SJSA1 (cell line): Measurements from ENCODE around the gene SECTM1. TPM values are rescaled to one million over a fixed set of nuclear protein-coding genes. Genes with fewer than 3 reads are reported as not detected.

Experiments
- DNase-seq, 2 experiments: peaks; one replicate each; pipeline ENCODE4 v3.0.0-alpha.2; 2015 to 2020; ENCODE audit warnings: low spot score in 2 of 2, low read depth in 1 of 2
- H3K27ac ChIP-seq: fragments of 250-450 bp; sonication (Bioruptor Pico); 2 replicates; pipeline ENCODE4 v1.5.1; 2020; ENCODE audit warnings: mild to moderate bottlenecking, moderate library complexity
- H3K27me3 ChIP-seq: fragments of 250-450 bp; sonication (Bioruptor Pico); replicated peaks from 2 replicates; pipeline ENCODE4 v1.5.1; 2020; ENCODE audit warnings: mild to moderate bottlenecking, moderate library complexity
- H3K36me3 ChIP-seq: fragments of 250-450 bp; sonication (Bioruptor Pico); 2 replicates; pipeline ENCODE4 v1.5.1; 2020; ENCODE audit warnings: mild to moderate bottlenecking
- H3K4me1 ChIP-seq: fragments of 250-450 bp; sonication (Bioruptor Pico); replicated peaks from 2 replicates; pipeline ENCODE4 v1.6.1; 2021; ENCODE audit warnings: mild to moderate bottlenecking
- H3K4me3 ChIP-seq: fragments of 250-450 bp; sonication (Bioruptor Pico); 2 replicates; pipeline ENCODE4 v1.5.1; 2020; ENCODE audit warnings: mild to moderate bottlenecking
- H3K9me3 ChIP-seq: fragments of 250-450 bp; sonication (Bioruptor Pico); replicated peaks from 2 replicates; pipeline ENCODE4 v1.5.1; 2020; ENCODE audit warnings: mild to moderate bottlenecking
- total RNA-seq: library from RNA; depleted of rRNA; stranded (reverse); fragments of >200 nt; shearing (Covaris generic); gene quantifications from 2 replicates; pipeline ENCODE4 v1.2.3, GENCODE V29; 2014

The SECTM1 gene
- total RNA-seq, 1 experiment from 2014 or later, result 6.3 TPM

DNA sequence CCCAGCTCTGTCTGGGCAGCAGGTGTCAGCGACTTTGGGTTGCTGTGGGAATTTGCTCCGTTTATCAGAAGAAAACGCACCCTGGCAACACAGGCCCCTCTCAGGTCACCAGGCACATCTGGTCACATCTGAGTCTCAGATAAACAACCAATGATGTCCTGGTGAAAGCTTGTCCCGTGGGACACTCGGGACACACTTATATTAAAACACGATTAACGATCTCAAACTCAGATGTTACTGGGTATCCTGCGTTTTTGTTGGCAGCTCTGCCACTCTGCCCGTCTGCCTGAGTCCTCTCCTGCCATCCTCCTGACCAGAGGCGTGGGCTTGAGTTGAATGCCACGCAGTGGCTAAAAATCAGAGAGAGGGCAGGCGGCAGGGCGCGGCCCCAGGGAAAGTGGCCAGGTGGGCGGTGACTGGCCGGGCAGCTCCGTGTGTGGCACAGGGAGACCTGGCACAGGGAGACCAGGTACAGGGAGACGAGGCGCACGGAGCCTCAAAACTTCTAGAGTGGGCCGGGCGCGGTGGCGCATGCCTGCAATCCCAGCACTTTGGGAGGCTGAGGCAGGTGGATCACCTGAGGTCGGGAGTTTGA is 2.1 kb downstream of the SECTM1 start:
- Histone ChIP-seq H3K9me3 (no peaks in the 10 kb centered on the region), H3K4me3 (no peak overlapping the region), H3K36me3 (no peaks in the 10 kb centered on the region), H3K4me1 (peaks cover 53% of the 10 kb centered on the region), H3K27ac (no peak overlapping the region), H3K27me3 (peaks cover 4% of the 10 kb centered on the region)
- no peak for DNase-seq

DNA sequence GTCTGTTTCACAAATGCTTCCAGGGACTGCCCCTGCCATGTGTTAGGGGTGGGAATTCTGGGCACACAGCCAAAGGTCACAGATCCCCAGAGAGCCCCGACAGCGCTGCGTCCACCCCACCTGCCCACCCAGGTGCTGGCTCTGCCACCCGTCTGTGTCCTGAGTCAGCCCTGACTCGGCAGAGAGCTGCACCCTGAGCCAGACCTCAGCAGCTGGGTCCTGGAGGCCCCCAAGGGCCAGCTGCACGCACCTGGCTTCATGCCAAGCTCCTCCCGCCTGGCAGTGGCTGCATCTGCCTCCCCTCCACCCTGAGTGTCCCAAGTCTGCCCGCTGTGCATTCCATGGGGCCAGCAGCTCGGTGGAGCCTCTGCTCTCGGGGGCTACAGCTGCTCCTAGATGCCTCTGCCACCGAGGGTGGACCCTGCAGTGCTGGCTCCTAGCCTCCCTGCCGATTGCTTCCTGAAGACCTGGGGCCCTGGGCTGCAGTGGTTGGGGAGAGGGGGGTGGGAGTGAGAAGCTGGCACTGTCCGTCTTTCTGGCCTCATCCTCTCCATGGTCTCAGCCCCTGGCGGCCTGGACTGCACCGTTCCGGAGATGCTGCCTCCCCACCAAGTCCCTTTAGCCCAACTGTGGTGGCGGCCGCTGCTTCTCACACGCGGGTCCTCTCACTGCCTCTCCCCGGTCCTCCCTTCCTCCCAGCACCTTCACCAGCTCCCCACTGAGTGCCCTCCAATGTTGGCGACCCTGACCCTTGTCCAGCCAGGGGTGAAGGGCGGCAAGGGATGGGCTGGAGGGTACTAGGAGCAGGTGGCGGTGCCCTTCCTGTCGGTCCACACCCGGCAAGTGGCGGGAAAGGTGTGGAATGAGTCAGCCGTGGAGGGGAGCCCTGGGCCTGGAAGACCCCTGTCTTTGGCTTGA is 3.0 kb downstream of the SECTM1 start:
- H3K4me1 ChIP-seq, result peaks cover 44% of the 10 kb centered on the region
- no peaks in the 10 kb centered on the region for H3K36me3 ChIP-seq
- DNase-seq, result peak; percentile 69 to 81
- no peaks in the 10 kb centered on the region for H3K9me3 ChIP-seq
- peaks cover 4% of the 10 kb centered on the region for H3K27me3 ChIP-seq
- no peak overlapping the region for H3K27ac ChIP-seq
- H3K4me3 ChIP-seq, result no peak overlapping the region

DNA sequence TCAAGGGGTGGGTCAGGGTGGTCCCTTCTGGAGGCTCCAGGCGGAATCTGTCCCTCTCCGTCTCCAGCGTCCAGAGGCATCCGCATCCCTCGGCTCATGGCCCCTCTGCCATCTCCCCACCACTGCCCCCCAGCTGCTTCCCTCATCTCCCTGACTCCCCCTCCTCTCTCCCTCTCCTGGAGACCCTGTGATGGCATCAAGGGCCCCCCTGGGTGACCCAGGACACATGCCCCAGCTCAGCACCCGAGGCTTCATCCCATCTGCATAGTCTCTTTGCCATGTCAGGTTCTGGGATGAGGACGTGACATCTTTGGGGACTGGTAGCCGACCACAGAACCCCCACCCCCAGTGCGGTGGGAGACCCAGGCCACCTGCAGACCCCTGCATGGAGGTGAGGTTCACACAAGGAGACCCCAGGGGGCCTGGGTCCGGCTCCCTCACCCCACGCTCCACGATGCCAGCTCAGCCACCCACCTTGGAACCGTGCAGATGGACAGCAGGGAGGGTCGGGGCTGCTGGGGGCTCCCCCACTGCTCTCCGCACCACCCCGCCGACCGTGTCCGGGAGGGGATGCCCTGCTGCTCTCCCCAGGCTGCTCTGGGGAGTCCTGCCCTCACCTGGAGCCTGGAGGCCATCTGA is 3.8 kb downstream of the SECTM1 start:
- no peak overlapping the region for H3K4me3 ChIP-seq
- H3K27ac ChIP-seq, result no peak overlapping the region
- peaks cover 36% of the 10 kb centered on the region for H3K4me1 ChIP-seq

GRCh38 chr17:82328994-82329507 is 4.5 kb downstream of the SECTM1 start:
- Histone ChIP-seq H3K27me3 (peaks cover 4% of the 10 kb centered on the region), H3K9me3 (no peaks in the 10 kb centered on the region), H3K4me3 (no peak overlapping the region), H3K27ac (no peak overlapping the region), H3K36me3 (no peaks in the 10 kb centered on the region), H3K4me1 (peaks cover 29% of the 10 kb centered on the region)
- DNase-seq, result no peak

More for the DNA sequence above, 3.8 kb downstream of the SECTM1 start:
- no peaks in the 10 kb centered on the region for H3K36me3 ChIP-seq
- peaks cover 4% of the 10 kb centered on the region for H3K27me3 ChIP-seq
- no peaks in the 10 kb centered on the region for H3K9me3 ChIP-seq
- no peak for DNase-seq

DNA sequence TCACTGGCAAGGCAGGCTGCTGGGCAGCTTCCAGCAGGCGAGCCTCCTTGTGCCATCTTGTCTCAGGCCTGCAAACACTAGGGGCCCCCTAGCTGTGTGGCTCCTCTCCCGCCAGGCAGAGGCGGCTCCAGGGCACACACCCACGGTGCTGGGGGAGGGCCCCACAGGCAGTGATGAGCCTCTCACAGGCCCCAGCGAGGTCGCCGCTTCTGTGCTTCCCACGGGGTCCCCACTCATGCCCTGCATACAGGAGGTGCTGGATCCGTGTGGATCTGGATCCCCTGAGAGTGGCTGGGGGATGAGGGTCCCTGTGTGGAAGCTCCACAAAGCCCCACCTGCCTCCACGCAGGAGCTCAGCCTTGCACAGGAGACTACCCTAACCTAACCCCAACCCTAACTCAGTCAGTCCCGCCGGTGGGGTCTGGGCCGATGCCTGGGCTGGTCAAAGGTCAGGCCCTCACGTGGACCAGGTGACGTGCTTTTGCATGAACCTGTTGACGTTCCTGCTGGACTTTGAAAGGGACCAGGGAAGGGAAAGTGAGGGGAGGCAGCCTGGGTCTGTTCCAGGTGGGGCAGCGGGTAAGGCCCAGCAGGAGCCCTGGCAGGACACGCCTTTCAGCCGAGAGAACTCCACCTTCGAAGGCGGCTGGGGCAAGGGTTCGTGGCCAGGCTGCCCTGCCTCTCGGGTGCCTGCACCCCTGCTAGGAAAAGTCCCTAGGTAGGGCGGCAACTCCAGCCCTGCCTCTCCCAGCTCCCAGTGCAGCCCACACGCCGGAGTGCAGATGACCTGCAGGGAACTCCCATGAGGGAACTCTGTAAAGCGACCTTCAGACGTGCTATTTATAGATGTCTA is 5.2 kb downstream of the SECTM1 start:
- Histone ChIP-seq H3K27ac (no peak overlapping the region), H3K27me3 (peaks cover 4% of the 10 kb centered on the region), H3K4me1 (peaks cover 22% of the 10 kb centered on the region), H3K4me3 (no peak overlapping the region), H3K36me3 (no peaks in the 10 kb centered on the region), H3K9me3 (no peaks in the 10 kb centered on the region)
- DNase-seq, result no peak

- no peak overlapping the region for H3K4me3 ChIP-seq
- no peaks in the 10 kb centered on the region for H3K9me3 ChIP-seq
- no peak overlapping the region for H3K27ac ChIP-seq
- no peaks in the 10 kb centered on the region for H3K36me3 ChIP-seq
- no peak for DNase-seq
- no peaks in the 10 kb centered on the region for H3K27me3 ChIP-seq
- H3K4me1 ChIP-seq, result peaks cover 16% of the 10 kb centered on the region
These were observed 5.8 kb downstream of the SECTM1 start for GRCh38 chr17:82327757-82328140.

GRCh38 chr17:82327289-82327688 is 6.3 kb downstream of the SECTM1 start:
- DNase-seq, result no peak
- Histone ChIP-seq H3K36me3 (no peaks in the 10 kb centered on the region), H3K4me3 (no peak overlapping the region), H3K27ac (no peak overlapping the region), H3K9me3 (no peaks in the 10 kb centered on the region), H3K4me1 (peaks cover 12% of the 10 kb centered on the region), H3K27me3 (no peaks in the 10 kb centered on the region)

DNA sequence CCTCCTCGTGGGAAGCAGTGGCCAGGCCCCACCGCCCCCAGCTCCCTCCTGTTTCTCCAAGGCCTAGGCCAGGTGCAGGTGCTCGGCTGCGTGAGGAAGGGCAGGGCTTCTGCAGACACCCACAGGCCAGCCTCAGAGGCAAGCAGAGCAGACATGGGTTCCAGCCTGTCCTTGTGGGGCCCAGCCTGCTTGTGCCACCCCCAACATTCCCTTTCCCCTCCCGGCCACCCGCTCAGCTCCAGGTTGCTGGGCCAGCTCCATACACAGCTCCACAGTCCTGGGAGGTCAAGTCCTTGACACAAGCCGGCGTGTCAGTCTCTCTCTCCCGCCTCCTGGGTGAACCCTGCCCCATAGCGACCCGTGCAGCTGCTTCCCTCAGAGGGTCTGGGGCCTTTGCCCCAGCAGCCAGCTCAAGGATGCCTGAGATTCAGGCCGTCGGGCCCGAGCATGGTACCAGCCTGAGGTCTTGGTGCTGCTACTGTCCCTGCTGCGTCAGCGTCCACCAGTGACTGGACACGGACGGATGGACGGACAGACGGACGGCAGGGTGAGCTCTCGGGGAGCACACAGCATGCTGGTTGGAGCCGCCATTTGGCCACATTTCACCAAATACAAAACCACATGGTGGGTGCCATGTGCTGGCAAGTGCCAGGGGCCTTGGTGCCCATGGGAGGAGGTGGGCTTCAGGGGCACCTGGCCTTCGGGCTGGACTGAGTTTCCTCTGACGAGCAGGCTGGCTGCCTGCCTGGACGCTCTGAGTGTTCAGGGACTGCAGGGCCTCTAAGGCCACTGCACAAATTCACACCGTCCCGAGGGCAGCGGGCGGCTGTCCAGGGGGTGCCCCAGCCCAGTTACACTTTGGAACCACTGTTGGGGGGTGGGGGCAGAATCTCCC is 8.0 kb downstream of the SECTM1 start:
- Histone ChIP-seq H3K27ac (no peak overlapping the region), H3K4me3 (no peak overlapping the region), H3K27me3 (peaks cover 10% of the 10 kb centered on the region; the same call in 1 of the 2 replicates), H3K9me3 (no peaks in the 10 kb centered on the region), H3K4me1 (peaks cover 15% of the 10 kb centered on the region), H3K36me3 (0 out of 2 replicates have a peak, but pooled peaks cover 4% of the 10 kb centered on the region)
- no peak for DNase-seq

- peaks cover 10% of the 10 kb centered on the region; the same call in 1 of the 2 replicates for H3K27me3 ChIP-seq
- H3K4me3 ChIP-seq, result no peak overlapping the region
- no peak overlapping the region for H3K27ac ChIP-seq
- H3K9me3 ChIP-seq, result peaks cover 5% of the 10 kb centered on the region
- H3K36me3 ChIP-seq, result 0 out of 2 replicates have a peak, but pooled peaks cover 4% of the 10 kb centered on the region
- H3K4me1 ChIP-seq, result peaks cover 8% of the 10 kb centered on the region
- DNase-seq, result no peak
These were observed 8.8 kb downstream of the SECTM1 start for GRCh38 chr17:82324566-82325285.

DNA sequence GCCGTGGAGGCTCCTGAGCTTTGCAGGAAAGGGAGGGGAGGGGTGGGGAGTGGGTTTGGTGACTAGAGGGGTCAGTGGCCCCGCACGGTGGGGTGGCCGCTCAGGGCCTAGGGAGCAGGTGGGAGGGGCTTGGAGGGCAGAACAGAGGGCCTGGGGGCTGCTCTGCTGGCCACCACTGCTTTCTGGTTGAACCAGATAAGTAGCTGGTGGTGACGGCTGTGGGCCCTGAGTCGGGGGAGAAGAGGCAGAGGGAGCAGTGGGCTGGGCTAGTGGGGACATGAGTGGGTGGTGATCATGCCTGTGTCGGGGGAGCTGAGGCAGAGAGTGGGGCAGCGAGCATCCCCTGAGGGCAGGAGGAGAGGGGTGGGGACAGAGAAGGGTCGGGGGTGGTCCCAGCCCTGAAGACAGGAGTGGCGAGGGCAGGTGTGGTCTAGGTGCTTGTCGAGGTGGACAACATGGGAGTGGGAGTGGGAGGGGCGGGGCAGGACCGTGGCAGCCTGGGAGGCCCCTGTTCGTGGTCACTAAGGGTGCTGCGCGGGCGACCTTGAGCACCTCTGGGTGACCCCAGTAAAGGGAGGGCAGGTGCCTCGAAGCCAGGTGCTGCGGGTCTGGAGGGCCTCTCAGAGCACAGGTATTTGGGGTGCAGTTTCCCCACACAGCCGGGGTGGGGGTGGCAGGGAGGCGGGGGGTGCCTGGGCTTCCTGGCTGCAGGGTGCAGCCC is 9.9 kb downstream of the SECTM1 start:
- peaks cover 8% of the 10 kb centered on the region for H3K4me1 ChIP-seq
- H3K27me3 ChIP-seq, result peaks cover 10% of the 10 kb centered on the region; the same call in 1 of the 2 replicates
- H3K9me3 ChIP-seq, result peaks cover 10% of the 10 kb centered on the region
- H3K4me3 ChIP-seq, result no peak overlapping the region
- no peak for DNase-seq
- 0 out of 2 replicates have a peak, but pooled peaks cover 4% of the 10 kb centered on the region for H3K36me3 ChIP-seq
- no peak overlapping the region for H3K27ac ChIP-seq
